Ishikawa (cell line): ENCODE measurements around the gene EHD4.

Experiments used
- EP300 ChIP-seq: IDR thresholded peaks from 2 replicates; pipeline ENCODE4 v1.6.1; 2012; ENCODE audit warnings: borderline replicate concordance
- FOXM1 ChIP-seq: IDR thresholded peaks from 2 replicates; pipeline ENCODE4 v1.6.1; 2012; ENCODE audit warnings: low read depth, borderline replicate concordance
- RAD21 ChIP-seq: IDR thresholded peaks from 2 replicates; pipeline ENCODE4 v1.6.1; 2012; ENCODE audit warnings: low read depth
- TCF12 ChIP-seq: IDR thresholded peaks from 2 replicates; pipeline ENCODE4 v1.6.1; 2012; ENCODE audit warnings: low read depth
- TF ChIP-seq, protein P1 (sequence below): IDR thresholded peaks from 2 replicates; pipeline ENCODE4 v1.6.1; 2012
- TF ChIP-seq, protein P2 (sequence below): IDR thresholded peaks from 2 replicates; pipeline ENCODE4 v1.6.1; 2012

DNA sequence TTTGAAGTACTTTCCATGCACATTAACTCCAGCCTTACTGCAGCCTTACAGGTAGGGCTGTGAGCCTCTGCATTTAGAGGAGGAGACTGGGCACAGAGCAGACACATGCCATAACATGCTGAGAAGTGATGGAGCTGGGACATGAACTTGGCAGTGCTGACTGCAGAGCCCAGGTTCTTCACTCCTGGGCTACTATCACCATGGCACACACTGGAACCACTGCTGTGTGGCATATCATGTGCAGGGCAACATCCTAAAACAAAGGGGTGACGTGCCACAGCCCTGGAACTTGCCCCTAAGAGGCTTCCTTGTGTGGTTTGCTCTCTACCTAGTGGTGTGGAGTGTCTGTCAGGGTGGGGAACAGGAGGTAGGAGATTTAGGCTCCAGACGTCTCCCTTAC is 25.4 kb downstream of the EHD4 start:
- TF ChIP-seq, protein P1, sequence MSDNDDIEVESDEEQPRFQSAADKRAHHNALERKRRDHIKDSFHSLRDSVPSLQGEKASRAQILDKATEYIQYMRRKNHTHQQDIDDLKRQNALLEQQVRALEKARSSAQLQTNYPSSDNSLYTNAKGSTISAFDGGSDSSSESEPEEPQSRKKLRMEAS: no peak
- no peak for TF ChIP-seq RAD21
- TF ChIP-seq TCF12: no peak
- TF ChIP-seq FOXM1: no peak
- TF ChIP-seq, protein P2, sequence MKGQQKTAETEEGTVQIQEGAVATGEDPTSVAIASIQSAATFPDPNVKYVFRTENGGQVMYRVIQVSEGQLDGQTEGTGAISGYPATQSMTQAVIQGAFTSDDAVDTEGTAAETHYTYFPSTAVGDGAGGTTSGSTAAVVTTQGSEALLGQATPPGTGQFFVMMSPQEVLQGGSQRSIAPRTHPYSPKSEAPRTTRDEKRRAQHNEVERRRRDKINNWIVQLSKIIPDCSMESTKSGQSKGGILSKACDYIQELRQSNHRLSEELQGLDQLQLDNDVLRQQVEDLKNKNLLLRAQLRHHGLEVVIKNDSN: no peak
- TF ChIP-seq EP300: no peak
